Gastrocnemius medialis (tissue), 4 donors: ENCODE results near the gene LDLRAD4.

Experiments
- POLR2A ChIP-seq, 2 donors: fragments of 450-650 bp; IDR thresholded peaks; one replicate each; pipeline ENCODE4 v1.6.1; 2017; ENCODE audit warnings: antibody characterized with exemption in 2 of 2, mild to moderate bottlenecking in 2 of 2, moderate library complexity in 2 of 2
- TF ChIP-seq, protein P1 (sequence below), 5 experiments: fragments of 450-650 bp in 3 of 5; fragments of 200-600 bp in 2 of 5; sonication (generic) in 2 of 5; IDR thresholded peaks in 4 of 5; conservative IDR thresholded peaks in 1 of 5; 1 replicate in 4 of 5; 2 replicates in 1 of 5; pipeline ENCODE4 v1.5.1; 2016 to 2019; ENCODE audit warnings: antibody characterized with exemption in 5 of 5, mild to moderate bottlenecking in 3 of 5, moderate library complexity in 3 of 5

DNA sequence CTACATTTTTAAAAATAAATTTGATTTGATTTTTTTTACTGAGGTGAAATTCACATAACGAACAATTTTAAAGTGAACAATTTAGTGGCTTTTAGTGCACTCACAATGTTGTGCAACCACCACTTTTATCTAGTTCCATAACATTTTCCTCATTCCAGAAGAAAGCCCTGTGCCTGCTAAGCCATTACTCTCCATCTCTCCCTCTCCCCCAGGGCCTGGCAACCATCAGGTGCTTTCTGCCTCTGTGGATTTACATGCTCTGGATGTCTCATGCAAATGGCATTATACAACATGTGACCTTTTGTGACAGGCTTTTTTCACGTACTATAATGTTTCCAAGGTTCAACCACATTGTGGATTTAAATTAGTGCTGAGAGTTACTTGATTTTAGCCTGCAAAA is 19.9 kb upstream of the LDLRAD4 start:
- TF ChIP-seq, protein P1, sequence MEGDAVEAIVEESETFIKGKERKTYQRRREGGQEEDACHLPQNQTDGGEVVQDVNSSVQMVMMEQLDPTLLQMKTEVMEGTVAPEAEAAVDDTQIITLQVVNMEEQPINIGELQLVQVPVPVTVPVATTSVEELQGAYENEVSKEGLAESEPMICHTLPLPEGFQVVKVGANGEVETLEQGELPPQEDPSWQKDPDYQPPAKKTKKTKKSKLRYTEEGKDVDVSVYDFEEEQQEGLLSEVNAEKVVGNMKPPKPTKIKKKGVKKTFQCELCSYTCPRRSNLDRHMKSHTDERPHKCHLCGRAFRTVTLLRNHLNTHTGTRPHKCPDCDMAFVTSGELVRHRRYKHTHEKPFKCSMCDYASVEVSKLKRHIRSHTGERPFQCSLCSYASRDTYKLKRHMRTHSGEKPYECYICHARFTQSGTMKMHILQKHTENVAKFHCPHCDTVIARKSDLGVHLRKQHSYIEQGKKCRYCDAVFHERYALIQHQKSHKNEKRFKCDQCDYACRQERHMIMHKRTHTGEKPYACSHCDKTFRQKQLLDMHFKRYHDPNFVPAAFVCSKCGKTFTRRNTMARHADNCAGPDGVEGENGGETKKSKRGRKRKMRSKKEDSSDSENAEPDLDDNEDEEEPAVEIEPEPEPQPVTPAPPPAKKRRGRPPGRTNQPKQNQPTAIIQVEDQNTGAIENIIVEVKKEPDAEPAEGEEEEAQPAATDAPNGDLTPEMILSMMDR (IDR thresholded peaks at IDR 0.05 in 4 of 5, conservative IDR thresholded peaks at IDR 0.05 in 1 of 5) = no peak
- no peak for TF ChIP-seq POLR2A (IDR thresholded peaks at IDR 0.05)
